Sigmoid colon (tissue), 4 donors: ENCODE data around the gene AVEN.

Experiments used
- POLR2A ChIP-seq, 2 donors: fragments of 450-650 bp; IDR thresholded peaks; one replicate each; pipeline ENCODE4 v1.6.1; 2016; ENCODE audit warnings: antibody characterized with exemption in 2 of 2, mild to moderate bottlenecking in 2 of 2, moderate library complexity in 2 of 2
- POLR2AphosphoS5 ChIP-seq, 4 donors: sonication (generic); formaldehyde crosslinking; IDR thresholded peaks; one replicate each; pipeline ENCODE4 v1.6.1; 2017; ENCODE audit warnings: antibody characterized with exemption in 4 of 4
- TF ChIP-seq, protein P1 (sequence below), 4 experiments: fragments of 450-650 bp in 3 of 4; fragments of 200-600 bp in 1 of 4; IDR thresholded peaks; one replicate each; pipeline ENCODE4 v1.5.1; 2016 to 2019; ENCODE audit warnings: antibody characterized with exemption in 4 of 4, mild to moderate bottlenecking in 3 of 4, moderate library complexity in 2 of 4

DNA sequence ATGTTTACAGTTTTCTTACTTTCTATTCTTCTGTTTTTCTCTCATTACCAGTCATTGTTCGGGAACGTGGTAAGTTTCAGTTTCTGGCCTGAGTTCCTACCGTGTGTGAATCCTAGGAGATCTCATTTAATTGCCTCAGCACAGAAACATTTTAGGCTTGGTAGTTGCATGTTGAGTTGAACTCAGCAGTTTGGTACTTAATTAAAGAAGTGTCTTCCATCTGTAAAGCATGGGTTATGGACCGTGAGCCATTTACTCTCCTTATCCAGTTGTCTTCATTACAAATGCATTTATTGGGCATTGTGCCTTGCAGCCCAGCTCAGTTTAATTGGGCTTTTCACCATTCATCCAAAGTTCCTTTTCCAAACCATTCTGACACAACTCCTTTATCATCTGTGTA is 212.8 kb downstream of the AVEN start:
- TF ChIP-seq, protein P1, sequence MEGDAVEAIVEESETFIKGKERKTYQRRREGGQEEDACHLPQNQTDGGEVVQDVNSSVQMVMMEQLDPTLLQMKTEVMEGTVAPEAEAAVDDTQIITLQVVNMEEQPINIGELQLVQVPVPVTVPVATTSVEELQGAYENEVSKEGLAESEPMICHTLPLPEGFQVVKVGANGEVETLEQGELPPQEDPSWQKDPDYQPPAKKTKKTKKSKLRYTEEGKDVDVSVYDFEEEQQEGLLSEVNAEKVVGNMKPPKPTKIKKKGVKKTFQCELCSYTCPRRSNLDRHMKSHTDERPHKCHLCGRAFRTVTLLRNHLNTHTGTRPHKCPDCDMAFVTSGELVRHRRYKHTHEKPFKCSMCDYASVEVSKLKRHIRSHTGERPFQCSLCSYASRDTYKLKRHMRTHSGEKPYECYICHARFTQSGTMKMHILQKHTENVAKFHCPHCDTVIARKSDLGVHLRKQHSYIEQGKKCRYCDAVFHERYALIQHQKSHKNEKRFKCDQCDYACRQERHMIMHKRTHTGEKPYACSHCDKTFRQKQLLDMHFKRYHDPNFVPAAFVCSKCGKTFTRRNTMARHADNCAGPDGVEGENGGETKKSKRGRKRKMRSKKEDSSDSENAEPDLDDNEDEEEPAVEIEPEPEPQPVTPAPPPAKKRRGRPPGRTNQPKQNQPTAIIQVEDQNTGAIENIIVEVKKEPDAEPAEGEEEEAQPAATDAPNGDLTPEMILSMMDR (IDR thresholded peaks at IDR 0.05): no peak
- TF ChIP-seq POLR2A (IDR thresholded peaks at IDR 0.05) (no peak), POLR2AphosphoS5 (IDR thresholded peaks at IDR 0.05) (no peak)
